CD1c-positive myeloid dendritic cell (primary cell): Measurements from ENCODE around the gene RSU1.

Source experiments
- DNase-seq: peaks from one replicate; pipeline ENCODE4 v3.0.0-alpha.2; 2016; ENCODE audit errors: extremely low spot score

Gene RSU1

GRCh38 chr10:16674147-16674703 lies 143.0 kb downstream of the RSU1 start:
- no peak for DNase-seq

GRCh38 chr10:16673443-16673842 lies 143.8 kb downstream of the RSU1 start:
- no peak for DNase-seq

- DNase-seq = no peak
Measured at GRCh38 chr10:16663444-16663843, 153.8 kb downstream of the RSU1 start.

GRCh38 chr10:16662923-16663322 lies 154.3 kb downstream of the RSU1 start:
- no peak for DNase-seq

GRCh38 chr10:16656895-16657294 lies 160.3 kb downstream of the RSU1 start:
- DNase-seq = no peak

- DNase-seq = no peak
Measured at GRCh38 chr10:16653224-16653623, 164.0 kb downstream of the RSU1 start.

- no peak for DNase-seq
Measured at GRCh38 chr10:16652154-16652553, 165.1 kb downstream of the RSU1 start.

- DNase-seq = no peak
Measured at GRCh38 chr10:16649757-16650156, 167.5 kb downstream of the RSU1 start.

GRCh38 chr10:16648366-16648765 lies 168.9 kb downstream of the RSU1 start:
- no peak for DNase-seq

GRCh38 chr10:16646181-16647059 lies 170.8 kb downstream of the RSU1 start:
- peak; percentile 27 for DNase-seq

- peak; percentile 5 for DNase-seq
Measured at GRCh38 chr10:16644146-16644545, 173.1 kb downstream of the RSU1 start.

- DNase-seq = no peak
Measured at GRCh38 chr10:16643502-16643901, 173.7 kb downstream of the RSU1 start.

- DNase-seq = no peak
Measured at GRCh38 chr10:16640153-16640552, 177.1 kb downstream of the RSU1 start.

- no peak for DNase-seq
Measured at GRCh38 chr10:16639471-16639870, 177.8 kb downstream of the RSU1 start.

GRCh38 chr10:16632996-16633395 lies 184.2 kb downstream of the RSU1 start:
- no peak for DNase-seq

GRCh38 chr10:16626697-16627096 lies 190.5 kb downstream of the RSU1 start:
- no peak for DNase-seq

GRCh38 chr10:16612981-16613355 lies 204.3 kb downstream of the RSU1 start:
- DNase-seq = no peak

GRCh38 chr10:16612115-16612980 lies 204.9 kb downstream of the RSU1 start:
- no peak for DNase-seq

- no peak for DNase-seq
Measured at GRCh38 chr10:16611037-16611436, 206.2 kb downstream of the RSU1 start.

GRCh38 chr10:16609211-16609610 lies 208.0 kb downstream of the RSU1 start:
- no peak for DNase-seq

GRCh38 chr10:16606923-16607322 lies 210.3 kb downstream of the RSU1 start:
- no peak for DNase-seq

GRCh38 chr10:16606421-16606820 lies 210.8 kb downstream of the RSU1 start:
- no peak for DNase-seq

- no peak for DNase-seq
Measured at GRCh38 chr10:16603308-16603707, 213.9 kb downstream of the RSU1 start.
